GM12875 (cell line): ENCODE measurements around the gene NUP160.

Experiments
- H3K4me3 ChIP-seq: one replicate; pipeline ENCODE4 v1.5.1; 2011; ENCODE audit warnings: low read depth, low read length, control low read depth
- CTCF ChIP-seq: IDR thresholded peaks from 2 replicates; pipeline ENCODE4 v1.5.1; 2011; ENCODE audit warnings: low read depth, mild to moderate bottlenecking, control low read depth, inconsistent platforms, low read length, moderate library complexity, borderline replicate concordance; ENCODE audit not compliant: insufficient read depth

Gene NUP160

GRCh38 chr11:47864901-47865300, 16.8 kb upstream of the NUP160 start:
- TF ChIP-seq CTCF: no peak
- no peak overlapping the region for H3K4me3 ChIP-seq

DNA sequence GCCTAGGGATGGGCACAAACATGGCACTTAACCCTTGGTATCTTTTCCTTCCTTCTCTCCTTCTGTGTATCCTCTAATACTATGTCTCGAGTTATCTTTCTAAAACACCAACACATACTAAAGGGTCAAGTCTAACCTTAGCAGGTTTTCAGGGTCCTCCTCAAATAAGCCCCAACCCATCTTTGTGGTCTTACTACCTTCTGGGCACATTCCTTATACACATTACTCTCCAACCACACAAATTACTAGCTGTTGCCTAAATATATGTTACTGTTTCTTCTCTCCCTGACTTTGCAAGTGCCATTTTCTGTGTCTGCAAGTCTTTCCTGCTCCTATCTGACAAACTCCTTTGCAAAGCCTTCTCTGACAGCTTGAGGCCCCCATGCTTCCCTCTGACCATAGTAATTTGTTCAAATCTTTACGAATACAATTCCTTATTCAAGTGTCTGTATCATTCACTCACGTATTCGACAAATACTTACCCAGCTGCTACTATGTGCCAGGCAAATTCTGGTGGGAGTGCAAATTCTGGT, 15.8 kb upstream of the NUP160 start:
- TF ChIP-seq CTCF: no peak
- no peak overlapping the region for H3K4me3 ChIP-seq

GRCh38 chr11:47863189-47863897, 15.2 kb upstream of the NUP160 start:
- TF ChIP-seq CTCF: no peak
- no peak overlapping the region for H3K4me3 ChIP-seq

GRCh38 chr11:47861728-47862127, 13.6 kb upstream of the NUP160 start:
- no peak overlapping the region for H3K4me3 ChIP-seq
- TF ChIP-seq CTCF: no peak

DNA sequence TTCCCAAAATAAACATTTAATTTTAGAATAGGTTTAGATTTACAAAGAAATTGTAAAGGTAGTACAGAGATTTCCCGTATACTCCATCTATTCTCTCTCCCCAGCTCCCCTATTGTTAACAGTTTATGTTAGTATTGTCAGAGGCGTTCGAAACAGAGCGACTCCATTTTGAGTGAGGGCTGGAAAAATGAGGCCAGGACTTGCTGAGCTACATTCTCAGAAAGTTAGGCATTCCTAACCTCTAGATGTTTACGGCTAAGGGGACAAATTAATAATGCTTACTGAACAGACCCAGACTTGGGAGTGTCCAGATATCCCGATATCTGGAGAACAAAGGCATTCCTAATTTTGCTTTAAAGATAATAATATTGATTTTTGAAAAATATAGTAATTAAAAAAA, 12.4 kb upstream of the NUP160 start:
- no peak for TF ChIP-seq CTCF
- no peak overlapping the region for H3K4me3 ChIP-seq

GRCh38 chr11:47857892-47858543, 9.9 kb upstream of the NUP160 start:
- no peak overlapping the region for H3K4me3 ChIP-seq
- TF ChIP-seq CTCF: no peak

DNA sequence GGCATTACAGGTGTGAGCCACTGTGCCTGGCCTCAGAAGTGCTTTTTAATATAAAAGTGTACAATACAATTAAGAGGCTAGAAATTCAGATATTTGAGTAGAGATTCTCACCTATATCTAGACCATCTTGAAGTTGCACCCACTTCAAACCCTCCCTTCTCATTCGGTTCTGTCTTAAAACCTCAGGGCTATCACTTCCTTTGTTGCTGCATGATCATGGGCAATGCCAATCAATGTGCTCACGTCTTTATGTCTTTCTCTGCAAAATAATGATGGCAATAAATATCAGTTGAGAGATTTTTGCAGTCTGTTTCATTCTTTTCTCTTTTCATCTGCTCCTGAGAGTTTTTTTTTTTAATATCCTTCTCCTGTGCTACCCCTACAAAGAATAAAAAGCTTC, 9.3 kb upstream of the NUP160 start:
- TF ChIP-seq CTCF: no peak
- no peak overlapping the region for H3K4me3 ChIP-seq
